GM21786 (cell line): ENCODE data around the gene CSRNP3.
"Not testable (repeated sequence)": the region's sequence is repeated elsewhere in the genome, so short reads cannot be mapped to it uniquely, and the experiment has no call there.

ENCODE experiments used
- ATAC-seq: cut with Tn5 transposase; IDR thresholded peaks from one replicate; pipeline ENCODE4 v1.9.1; 2021; ENCODE audit not compliant: unreplicated experiment

Gene CSRNP3

DNA sequence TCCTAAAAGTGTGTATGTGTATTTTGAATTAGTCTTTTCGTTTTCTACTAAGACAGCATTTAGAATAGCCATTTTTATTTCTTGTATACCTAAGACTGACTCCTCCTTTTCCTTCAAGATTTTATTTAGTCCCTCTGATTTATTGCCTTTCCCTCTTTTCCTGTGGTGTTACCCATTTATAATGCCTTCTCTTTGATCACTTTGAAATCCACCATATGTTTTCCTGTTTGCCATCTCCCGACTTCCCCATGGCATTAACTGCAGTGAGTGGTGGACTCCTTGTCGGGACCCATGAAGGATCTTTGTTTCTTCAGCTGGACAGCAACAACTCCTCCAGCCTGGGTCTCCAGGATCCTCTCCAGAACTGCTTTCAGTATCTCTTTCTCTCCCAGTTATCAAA lies 160.7 kb downstream of the CSRNP3 start:
- ATAC-seq = no peak

DNA sequence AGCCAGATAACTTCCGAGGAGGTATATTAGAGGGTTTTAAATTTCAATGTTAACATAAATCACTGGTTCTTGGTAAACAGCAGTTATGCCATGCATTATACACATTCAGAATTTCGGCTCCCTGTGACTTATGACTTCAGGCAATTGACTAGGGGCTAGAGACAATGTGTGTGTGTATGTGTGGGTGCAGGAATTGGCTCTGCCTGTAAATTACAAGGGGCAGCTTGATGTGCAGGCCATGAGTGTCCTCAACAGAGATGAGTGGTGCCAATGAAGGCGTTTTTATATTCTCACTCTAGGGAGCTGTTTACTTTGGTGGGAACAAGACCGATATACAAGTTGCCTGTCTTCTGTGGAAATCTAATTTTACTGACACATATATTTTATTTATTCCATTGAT lies 161.6 kb downstream of the CSRNP3 start:
- no peak for ATAC-seq

DNA sequence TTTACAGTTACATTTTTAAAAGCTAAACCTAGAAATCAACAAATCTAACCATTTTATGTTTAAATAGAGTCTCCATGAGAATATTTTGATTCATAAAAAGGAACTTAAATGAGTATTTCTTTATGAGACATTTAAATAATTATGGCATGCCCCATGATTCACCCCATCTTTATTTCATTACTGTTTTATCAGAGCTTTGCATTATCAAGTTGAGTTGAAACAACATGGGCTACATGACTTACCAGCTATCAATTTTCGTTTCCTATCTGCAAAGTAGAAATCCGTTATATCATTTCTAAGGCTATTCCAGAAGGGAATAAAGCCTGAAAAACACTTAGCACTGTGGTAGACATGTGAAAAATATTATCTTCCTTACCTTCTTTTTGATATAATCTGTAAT lies 163.1 kb downstream of the CSRNP3 start:
- ATAC-seq = no peak

DNA sequence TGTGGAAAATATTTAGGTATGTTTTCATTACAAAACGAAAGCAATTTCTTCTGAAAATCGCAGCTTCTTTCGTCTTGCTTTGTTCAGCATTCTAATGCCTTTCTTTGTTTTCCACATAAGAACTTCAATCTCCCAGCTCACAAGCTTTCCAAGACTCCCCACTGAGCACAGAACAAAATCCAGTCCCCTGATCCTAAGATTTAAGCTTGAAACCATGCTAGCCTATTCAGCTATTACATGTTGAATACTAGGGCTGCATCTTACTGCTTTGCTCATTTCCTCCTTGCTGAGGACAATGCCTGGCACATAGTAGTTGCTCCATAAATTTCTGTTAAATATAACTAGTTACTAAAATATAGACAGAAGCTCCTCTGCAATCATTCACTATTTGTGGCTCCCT lies 163.9 kb downstream of the CSRNP3 start:
- ATAC-seq = no peak

DNA sequence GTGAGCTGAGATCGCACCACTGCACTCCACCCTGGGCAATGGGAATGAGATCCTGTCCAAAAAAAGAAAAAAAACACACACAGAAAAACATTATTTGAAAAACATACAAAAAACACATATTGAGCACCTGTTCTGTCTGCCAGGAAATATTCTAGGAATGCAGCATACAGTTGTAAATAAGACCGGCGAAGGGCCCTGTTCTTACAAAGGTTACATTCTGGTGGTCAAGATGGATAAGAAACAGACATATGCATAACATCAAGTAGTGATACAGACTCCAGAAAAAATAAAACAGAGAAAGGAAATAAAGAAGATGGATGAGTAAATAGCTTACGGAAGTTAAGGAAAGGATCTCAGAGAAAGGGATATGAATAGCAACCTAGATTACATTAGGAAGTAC lies 164.8 kb downstream of the CSRNP3 start:
- ATAC-seq = no peak

DNA sequence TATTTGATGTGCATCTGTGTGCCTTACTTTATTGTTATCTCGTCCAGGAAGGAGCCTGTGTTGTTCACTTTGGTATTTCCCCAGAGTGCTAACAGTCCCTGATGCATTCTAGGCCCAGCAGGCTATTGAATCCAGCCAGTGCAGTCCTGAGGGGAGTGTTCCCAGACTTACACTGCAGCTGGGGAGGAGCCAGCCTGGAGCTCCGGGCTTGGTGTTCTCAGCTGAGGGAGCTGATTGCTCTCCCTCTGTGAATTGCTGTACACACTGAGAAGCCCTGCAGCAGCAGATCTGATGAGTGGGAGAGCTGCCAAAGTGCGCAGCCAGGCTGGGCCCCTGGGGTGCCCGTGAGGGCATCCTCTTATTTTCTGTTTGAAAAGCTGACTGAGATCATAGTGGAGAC lies 165.4 kb downstream of the CSRNP3 start:
- ATAC-seq = no peak

DNA sequence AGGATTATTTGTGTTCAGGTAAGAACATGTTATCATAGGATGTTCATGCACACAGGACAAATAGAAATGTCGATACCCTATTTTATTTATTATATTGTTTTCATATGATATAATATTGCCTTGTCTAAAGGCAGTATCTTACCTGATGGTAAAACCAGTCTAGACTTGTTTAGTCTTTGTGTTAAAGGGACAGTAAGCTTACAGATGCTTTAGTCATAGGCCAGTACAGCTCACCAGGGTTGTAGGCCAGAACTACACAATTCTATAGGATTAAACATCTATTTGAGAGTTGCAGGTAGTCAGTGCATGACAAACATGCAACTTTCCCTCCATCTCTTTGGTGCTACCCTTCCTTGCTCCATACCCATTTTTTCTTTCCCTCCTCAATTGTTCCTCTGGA lies 166.0 kb downstream of the CSRNP3 start:
- no peak for ATAC-seq

DNA sequence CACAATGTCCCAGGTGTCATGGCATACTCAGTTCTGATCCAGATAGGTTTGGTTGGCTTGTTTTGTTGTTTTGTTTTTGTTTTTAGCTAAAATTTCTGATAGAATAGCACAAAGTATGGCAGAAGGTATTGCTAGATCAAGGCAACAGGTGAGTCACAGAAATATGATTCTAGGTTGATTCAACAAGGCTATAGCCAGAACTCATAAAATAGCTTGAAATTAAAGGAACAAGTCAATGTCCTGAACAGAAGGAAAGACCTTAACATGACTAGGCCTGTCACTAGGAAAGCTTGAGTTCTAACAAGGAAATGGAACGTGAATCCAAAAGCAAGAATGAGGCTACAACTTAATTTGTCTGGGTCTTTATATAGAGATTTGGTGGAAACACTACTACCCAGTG lies 167.5 kb downstream of the CSRNP3 start:
- ATAC-seq = no peak

DNA sequence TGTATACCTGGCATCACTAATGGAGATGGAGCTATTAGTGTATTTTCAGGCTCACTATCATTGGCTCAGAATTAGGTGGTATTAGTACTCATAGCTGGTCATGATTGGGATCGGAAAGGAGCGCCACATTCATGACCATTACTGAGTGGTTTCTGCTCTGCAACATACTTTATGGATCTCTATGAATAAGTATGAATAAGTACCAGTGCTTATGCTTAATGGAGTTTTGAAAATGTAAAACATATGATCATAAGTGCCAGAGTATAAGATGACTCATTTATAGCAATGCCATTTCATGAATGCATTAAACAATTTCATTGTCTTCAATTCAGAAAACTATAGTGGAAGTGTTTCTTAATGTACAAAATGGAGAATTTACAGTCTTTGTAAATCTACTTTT lies 167.9 kb downstream of the CSRNP3 start:
- no peak for ATAC-seq

DNA sequence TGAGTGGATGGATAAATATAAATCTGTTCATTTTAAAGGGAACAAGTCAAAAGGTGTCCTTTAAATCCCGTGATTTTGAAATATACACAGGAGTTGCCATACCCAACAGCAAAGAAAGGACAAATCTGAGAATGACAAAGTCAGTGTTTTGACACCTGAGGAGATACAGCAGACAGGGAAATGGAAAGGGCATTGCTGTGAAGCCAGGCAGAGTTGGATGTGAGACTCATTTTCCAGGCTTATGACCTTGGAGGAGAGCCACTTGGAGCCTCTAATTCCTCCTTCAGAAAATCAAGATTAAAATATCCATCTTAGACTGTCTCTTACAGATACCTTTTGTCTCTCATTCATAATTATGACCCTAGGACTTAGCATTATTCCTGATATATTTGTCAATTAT lies 170.0 kb downstream of the CSRNP3 start:
- no peak for ATAC-seq

DNA sequence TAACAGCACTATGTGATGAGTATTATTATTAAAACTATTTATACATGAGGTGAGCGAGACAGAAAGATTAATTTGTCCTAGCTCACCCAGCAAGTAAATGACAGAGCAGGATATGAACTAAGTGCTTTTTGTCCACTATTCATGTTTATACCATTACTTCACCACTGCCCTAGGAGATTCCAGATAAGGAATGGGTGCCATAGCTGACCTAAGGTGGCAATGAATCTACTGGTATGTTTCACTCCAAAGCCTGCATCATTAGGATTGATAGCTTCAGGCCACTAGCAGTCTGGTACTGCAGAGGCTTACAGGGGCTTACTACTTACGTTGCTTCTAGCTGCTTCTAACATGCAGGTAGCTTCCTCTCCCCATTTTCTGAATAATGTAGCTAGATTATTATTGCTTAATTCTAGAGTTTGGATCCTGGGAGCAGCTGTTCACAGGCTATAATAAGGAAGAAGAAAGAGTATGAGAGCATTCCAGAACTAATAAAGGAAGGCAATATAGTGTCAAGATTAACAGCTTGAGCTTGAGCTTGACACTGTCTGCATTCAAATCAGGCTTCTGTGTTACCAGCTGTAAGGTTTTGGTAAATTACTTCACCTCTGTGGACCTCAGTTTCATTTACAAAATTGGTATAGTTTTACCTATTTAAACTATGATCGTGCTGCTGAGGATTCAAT lies 170.9 kb downstream of the CSRNP3 start:
- ATAC-seq = no peak

DNA sequence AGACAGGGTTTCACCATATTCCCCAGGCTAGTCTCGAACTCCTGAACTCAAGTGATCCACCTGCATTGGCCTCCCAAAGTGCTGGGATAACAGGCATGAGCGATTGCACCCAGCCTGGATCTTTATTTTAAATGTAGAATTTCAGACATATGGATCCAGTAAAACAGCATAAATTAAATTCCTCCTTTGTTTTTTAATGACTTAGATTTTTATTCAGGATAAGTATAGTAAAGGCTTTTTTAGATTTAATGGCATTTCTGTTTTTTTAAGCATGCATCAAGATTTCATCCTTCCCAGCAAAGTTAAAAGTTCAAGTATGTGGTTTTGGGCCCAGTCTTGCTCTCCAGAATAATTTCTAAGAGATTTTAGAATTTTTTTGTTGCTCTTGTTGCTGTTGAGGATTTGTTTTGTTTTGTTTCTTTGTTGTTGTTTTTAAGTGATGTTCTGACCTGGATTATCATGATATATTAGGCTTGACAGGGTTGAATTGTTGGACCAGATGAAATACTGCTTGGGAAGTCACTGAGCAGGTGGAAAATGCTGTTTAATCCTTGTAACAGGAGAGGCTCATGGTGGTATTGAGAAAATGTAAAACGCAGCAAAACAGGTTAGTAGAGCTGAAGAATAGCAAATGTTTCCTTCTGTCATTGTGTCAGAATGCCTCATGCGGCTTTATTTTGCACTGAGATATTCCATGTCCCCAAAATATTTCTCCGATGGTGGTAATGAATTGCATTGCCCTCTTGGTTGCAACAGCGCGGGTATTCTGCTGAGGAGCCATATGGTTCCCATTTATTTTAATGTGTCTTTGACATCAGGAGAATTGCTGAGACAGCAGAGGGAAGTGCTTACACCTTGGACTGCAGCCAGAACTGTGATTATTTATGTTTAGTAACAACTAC lies 176.7 kb downstream of the CSRNP3 start:
- no peak for ATAC-seq

DNA sequence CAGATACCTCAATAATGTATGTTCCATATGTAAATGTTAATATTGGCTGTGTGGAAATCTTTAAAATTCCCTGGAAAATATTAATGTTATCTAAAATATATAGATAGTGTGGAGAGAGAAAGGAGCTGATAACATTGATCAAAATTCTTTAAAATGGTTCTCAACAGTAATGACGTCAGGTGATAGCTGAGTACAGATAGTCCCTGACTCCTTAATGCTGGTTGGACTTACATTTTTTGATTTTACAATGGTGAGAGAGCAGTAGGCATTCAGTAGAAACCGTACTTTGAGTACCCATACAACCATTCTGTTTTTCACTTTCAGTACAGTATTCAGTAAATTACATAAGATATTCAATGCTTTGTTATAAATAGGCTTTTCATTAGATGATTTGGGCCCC lies 177.9 kb downstream of the CSRNP3 start:
- no peak for ATAC-seq

DNA sequence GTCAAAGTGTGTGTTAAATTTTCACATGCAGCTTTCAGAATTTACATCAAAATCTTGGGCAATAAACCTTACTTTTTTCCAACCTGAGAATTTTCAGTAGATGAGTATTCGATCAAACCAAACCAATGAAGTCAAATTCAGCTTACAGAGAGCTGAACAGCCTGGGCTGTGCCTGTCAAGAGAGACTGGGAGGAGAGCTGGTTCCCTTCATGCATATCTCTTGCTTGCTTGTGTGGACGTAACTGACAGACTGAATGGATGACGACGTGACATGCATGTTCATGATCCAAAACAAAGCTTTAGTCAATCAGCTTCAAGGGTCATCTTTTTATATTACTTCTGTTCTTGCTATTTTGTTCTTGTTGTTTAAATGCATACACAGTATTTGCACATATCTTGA lies 179.3 kb downstream of the CSRNP3 start:
- ATAC-seq = no peak

DNA sequence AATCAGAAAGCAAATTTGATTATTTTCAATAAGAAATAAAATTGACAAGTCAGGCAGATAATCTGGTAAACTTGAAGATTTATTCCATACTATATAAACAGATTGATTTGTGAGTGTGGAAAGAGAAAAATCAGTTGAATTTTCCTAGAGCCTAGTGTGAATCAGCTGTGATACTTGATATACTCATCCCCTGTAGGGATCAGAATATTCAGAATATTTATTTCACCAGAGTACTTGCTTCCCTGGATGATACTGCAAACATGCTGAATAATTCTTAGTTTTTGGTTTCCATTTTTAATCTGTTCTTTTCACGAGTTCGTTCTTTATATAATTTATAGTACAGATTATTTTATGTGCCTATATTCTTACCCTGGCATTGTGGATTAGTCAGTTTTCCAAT lies 181.7 kb downstream of the CSRNP3 start:
- ATAC-seq = no peak

DNA sequence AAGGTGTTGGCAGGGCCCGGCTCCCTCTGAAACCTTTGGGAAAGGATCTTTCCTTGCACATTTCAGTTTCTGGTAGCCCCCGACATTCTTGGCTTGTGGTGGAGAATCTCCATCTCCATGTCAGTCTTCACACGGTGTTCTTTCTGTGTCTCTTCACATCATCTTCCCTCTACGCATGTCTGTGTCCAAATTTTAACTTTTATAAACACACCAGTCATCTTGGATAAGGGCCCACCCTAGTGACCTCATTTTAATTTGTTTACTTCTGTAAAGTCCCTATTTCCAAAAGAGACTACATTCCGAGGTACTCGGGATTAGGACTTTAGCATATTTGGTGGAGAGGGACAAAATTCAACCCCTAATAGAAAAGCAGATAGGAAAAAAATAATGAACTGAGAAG lies 186.2 kb downstream of the CSRNP3 start:
- no peak for ATAC-seq

DNA sequence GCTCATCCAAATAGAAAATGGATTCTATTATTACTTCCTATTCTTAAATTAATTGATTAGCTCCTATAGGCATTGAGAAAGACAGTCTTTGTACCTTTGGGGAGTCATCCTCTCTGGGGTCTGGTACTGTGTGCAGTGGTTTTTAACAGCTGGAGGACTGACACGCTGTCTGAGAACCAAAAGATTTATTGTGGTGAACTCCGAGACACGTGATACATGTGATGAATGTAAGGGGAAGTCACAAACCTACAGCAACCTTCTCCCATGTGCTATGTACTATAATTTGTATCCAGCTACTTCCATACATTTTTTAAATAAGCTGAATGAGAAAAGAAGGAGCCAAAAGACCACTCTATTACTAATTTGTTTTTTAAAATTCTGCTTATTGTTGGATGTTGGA lies 190.9 kb downstream of the CSRNP3 start:
- peak; percentile 92 for ATAC-seq

DNA sequence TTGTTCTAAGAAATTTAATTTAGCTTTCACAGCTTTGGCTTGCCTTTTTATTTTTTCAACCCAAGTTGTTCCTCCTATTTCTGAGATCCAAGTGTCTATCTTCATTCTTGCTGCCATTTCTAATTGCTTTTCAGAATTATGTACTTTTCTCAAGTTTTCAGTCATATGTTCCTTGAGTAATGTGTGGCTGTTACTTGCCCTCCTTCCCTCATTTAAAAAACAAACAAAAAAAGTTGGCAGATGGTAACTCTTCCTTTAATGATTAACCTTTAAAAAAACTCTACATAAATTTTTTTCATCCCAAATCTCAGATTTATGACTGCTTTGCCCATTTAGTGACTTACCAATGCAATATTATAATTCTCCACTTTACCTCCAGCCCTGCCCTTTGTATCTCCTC lies 193.2 kb downstream of the CSRNP3 start:
- ATAC-seq = no peak

DNA sequence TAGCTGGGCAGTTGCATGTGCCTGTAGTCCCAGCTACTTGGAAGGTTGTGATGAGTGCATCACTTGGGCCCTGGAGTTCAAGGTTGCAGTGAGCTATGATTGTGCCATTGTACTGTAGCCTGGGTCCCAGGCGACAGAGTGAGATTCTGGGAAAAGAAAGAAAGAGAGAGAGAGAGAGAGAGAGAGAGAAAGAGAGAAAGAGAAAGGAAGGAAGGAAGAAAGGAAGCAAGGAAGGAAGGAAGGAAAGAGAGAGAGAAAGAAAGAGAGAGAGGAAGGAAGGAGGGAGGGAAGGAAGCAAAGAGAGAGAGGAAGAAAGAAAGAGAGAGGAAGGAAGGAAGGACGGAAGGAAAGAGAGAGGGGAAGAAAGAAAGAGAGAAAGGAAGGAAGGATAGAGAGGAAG lies 196.1 kb downstream of the CSRNP3 start:
- no peak for ATAC-seq

DNA sequence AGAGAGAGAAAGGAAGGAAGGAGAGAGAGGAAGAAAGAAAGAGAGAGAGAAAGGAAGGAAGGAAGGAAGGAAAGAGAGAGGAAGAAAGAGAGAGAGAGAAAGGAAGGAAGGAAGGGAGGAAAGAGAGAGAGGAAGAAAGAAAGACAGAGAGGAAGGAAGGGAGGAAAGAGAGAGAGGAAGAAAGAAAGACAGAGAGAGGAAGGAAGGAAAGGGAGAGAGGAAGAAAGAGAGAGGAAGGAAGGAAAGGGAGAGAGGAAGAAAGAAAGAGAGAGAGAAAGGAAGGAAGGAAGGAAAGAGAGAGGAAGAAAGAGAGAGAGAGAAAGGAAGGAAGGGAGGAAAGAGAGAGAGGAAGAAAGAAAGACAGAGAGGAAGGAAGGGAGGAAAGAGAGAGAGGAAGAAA lies 196.6 kb downstream of the CSRNP3 start:
- not testable (repeated sequence) for ATAC-seq

DNA sequence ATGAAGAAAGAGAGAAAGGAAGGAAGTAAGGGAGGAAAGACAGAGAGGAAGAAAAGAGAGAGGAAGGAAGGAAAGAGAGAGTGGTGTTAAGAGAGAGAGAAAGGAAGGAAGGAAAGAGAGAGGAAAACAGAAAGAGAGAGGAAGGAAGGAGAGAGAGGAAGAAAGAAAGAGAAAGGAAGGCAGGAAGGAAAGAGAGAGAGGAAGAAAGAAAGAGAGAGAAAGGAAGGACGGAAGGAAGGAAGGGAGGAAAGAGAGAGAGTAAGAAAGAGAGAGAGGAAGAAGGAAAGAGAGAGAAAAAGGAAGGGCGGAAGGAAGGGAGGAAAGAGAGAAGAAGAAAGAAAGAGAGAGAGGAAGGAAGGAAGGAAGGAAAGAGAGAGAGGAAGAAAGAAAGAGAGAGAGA lies 197.1 kb downstream of the CSRNP3 start:
- no peak for ATAC-seq

DNA sequence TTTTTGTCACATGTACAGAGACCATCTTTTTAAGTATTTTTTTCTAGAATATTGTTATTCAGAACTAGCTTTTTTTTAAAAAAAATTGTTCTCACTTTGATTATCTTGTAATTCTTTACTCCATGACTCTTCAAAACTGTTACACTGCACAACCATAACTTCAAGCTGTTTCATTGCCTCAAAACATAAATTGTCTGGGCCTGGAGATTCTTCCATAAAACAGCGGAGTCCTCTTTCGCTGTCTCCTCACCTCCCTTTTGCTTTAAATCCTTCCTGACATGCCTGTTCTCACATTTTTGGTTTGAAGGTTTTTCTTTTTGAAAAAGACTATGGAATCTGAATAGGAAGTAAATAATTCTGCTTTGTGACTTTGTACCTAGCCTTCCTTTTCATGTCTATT lies 197.9 kb downstream of the CSRNP3 start:
- no peak for ATAC-seq

DNA sequence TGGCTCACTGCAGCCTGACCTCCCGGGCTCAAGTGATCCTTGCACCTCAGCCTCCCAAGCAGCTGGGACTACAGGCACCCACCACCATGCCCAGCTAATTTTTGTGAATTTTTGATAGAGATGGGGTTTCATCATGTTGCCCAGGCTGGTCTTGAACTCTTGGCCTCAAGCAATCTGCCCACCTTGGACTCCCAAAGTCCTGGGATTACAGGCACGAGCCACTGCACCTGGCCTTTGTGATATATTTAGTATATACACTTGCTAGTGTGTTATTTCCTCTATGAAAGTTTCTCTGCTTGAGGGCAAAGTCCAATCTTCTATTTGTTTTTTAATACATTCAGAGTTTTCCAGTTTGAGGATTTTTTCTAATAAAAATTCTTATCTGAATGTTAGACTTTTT lies 205.3 kb downstream of the CSRNP3 start:
- no peak for ATAC-seq
